SU-DHL-6 (cell line): ENCODE measurements around the gene SCARB1.

Experiments used
- H2AFZ ChIP-seq: fragments of 200-600 bp; sonication (generic); 2 replicates; pipeline ENCODE4 v1.6.1; 2014; ENCODE audit warnings: low read depth, mild to moderate bottlenecking, moderate library complexity, mixed read lengths, antibody characterized with exemption, low read length; ENCODE audit not compliant: severe bottlenecking
- H3F3A ChIP-seq: fragments of 200-600 bp; shearing (Covaris generic); 2 replicates; pipeline ENCODE4 v1.6.0; 2016; ENCODE audit warnings: antibody characterized with exemption, mild to moderate bottlenecking; ENCODE audit not compliant: insufficient read depth
- H3K27ac ChIP-seq: fragments of 200-600 bp; sonication (generic); 2 replicates; pipeline ENCODE4 v1.5.1; 2016; ENCODE audit warnings: low read depth, mild to moderate bottlenecking, low read length, moderate library complexity, mixed read lengths
- H3K27me3 ChIP-seq: fragments of 200-600 bp; sonication (generic), shearing (Covaris generic); 2 replicates; pipeline ENCODE4 v1.6.0; 2014; ENCODE audit warnings: mild to moderate bottlenecking, low read length
- H3K36me3 ChIP-seq: fragments of 200-600 bp; sonication (generic); 2 replicates; pipeline ENCODE4 v1.6.1; 2014; ENCODE audit warnings: mild to moderate bottlenecking, low read length, mixed read lengths
- H3K4me2 ChIP-seq: fragments of 300-600, 200-600 bp; shearing (Covaris generic), sonication (generic); 2 replicates; pipeline ENCODE4 v1.6.0; 2014; ENCODE audit warnings: low read length, low read depth, mild to moderate bottlenecking; ENCODE audit not compliant: poor library complexity, severe bottlenecking
- H3K4me3 ChIP-seq: fragments of 200-600 bp; sonication (generic); 2 replicates; pipeline ENCODE4 v1.5.1; 2014; ENCODE audit warnings: antibody characterized with exemption, low read length, mild to moderate bottlenecking, mixed read lengths; ENCODE audit not compliant: insufficient read depth, poor library complexity, severe bottlenecking
- H3K79me2 ChIP-seq: fragments of 200-600 bp; sonication (generic); 2 replicates; pipeline ENCODE4 v1.6.1; 2014; ENCODE audit warnings: mild to moderate bottlenecking, low read length, moderate library complexity; ENCODE audit not compliant: insufficient read depth
- H3K9ac ChIP-seq: fragments of 200-600 bp; sonication (generic); 2 replicates; pipeline ENCODE4 v1.7.0; 2014; ENCODE audit warnings: mild to moderate bottlenecking, low read length
- H3K9me2 ChIP-seq: fragments of 200-600 bp; sonication (generic); replicated peaks from 2 replicates; pipeline ENCODE4 v1.6.1; 2014; ENCODE audit warnings: low read length; ENCODE audit not compliant: insufficient read depth
- H3K9me3 ChIP-seq: fragments of 200-600 bp; sonication (generic); 2 replicates; pipeline ENCODE4 v1.6.1; 2014; ENCODE audit warnings: low read length, mixed read lengths; ENCODE audit not compliant: insufficient read depth
- H4K20me1 ChIP-seq: fragments of 200-600 bp; sonication (generic); 2 replicates; pipeline ENCODE4 v1.6.1; 2014; ENCODE audit warnings: low read depth, mild to moderate bottlenecking, antibody characterized with exemption, low read length, moderate library complexity, mixed read lengths
- CTCF ChIP-seq: fragments of 200-600 bp; sonication (generic); IDR thresholded peaks from one replicate; pipeline ENCODE4 v1.5.1; 2017; ENCODE audit warnings: antibody characterized with exemption, mild to moderate bottlenecking, low read length, moderate library complexity; ENCODE audit not compliant: insufficient read depth, poor library complexity, severe bottlenecking
- EZH2phosphoT487 ChIP-seq: fragments of 200-600 bp; sonication (generic), shearing (Covaris generic); conservative IDR thresholded peaks from 2 replicates; pipeline ENCODE4 v1.6.1; 2018; ENCODE audit warnings: mild to moderate bottlenecking, antibody characterized with exemption, low read length, moderate library complexity, mixed read lengths

The SCARB1 gene

GRCh38 chr12:124822218-124822617, 41.4 kb downstream of the SCARB1 start:
- peaks cover 13% of the 10 kb centered on the region for H3K79me2 ChIP-seq
- no peaks in the 10 kb centered on the region for H3K36me3 ChIP-seq
- no peaks in the 10 kb centered on the region for H3K9me3 ChIP-seq
- TF ChIP-seq EZH2phosphoT487 (no peak), CTCF (no peak)
- H3K4me3 ChIP-seq: no peak overlapping the region
- no peaks in the 10 kb centered on the region for H4K20me1 ChIP-seq
- no peak overlapping the region for H3K27ac ChIP-seq
- no peak overlapping the region for H2AFZ ChIP-seq
- no peak overlapping the region for H3K9ac ChIP-seq
- no peak overlapping the region for H3K4me2 ChIP-seq
- H3K27me3 ChIP-seq: no peaks in the 10 kb centered on the region
- no peaks in the 10 kb centered on the region for H3F3A ChIP-seq
- no peaks in the 10 kb centered on the region for H3K9me2 ChIP-seq

- TF ChIP-seq EZH2phosphoT487 (no peak), CTCF (no peak)
- H3K4me2 ChIP-seq: no peak overlapping the region
- no peaks in the 10 kb centered on the region for H3K9me3 ChIP-seq
- H3K36me3 ChIP-seq: no peaks in the 10 kb centered on the region
- H3K27ac ChIP-seq: no peak overlapping the region
- no peaks in the 10 kb centered on the region for H3F3A ChIP-seq
- H3K79me2 ChIP-seq: peaks cover 13% of the 10 kb centered on the region
- no peaks in the 10 kb centered on the region for H3K27me3 ChIP-seq
- no peak overlapping the region for H3K9ac ChIP-seq
- no peaks in the 10 kb centered on the region for H4K20me1 ChIP-seq
- no peak overlapping the region for H3K4me3 ChIP-seq
- H2AFZ ChIP-seq: no peak overlapping the region
- H3K9me2 ChIP-seq: no peaks in the 10 kb centered on the region
These were observed 42.1 kb downstream of the SCARB1 start for GRCh38 chr12:124821252-124822200.

- no peaks in the 10 kb centered on the region for H3K27me3 ChIP-seq
These were observed 43.5 kb downstream of the SCARB1 start for GRCh38 chr12:124820199-124820598.

More at GRCh38 chr12:124820199-124820598, 43.5 kb downstream of the SCARB1 start:
- Histone ChIP-seq H3K9ac (no peak overlapping the region), H3F3A (no peaks in the 10 kb centered on the region), H3K36me3 (no peaks in the 10 kb centered on the region), H3K9me2 (no peaks in the 10 kb centered on the region), H4K20me1 (no peaks in the 10 kb centered on the region), H3K4me2 (no peak overlapping the region), H3K9me3 (no peaks in the 10 kb centered on the region), H2AFZ (no peak overlapping the region), H3K27ac (no peak overlapping the region), H3K4me3 (no peak overlapping the region), H3K79me2 (peaks cover 13% of the 10 kb centered on the region)
- TF ChIP-seq EZH2phosphoT487 (no peak), CTCF (no peak)
